G401 (cell line): Measurements from ENCODE around the gene SLC35C1. TPM values are rescaled to one million over a fixed set of nuclear protein-coding genes. Genes with fewer than 3 reads are reported as not detected.
A peak's percentile ranks its signal among the peaks of the same experiment; 100 is the strongest.
"Not testable (repeated sequence)": the region's sequence is repeated elsewhere in the genome, so short reads cannot be mapped to it uniquely, and the experiment has no call there.

ENCODE experiments used
- DNase-seq: peaks from one replicate; pipeline ENCODE4 v3.0.0-alpha.2; 2015; ENCODE audit warnings: low spot score
- in situ Hi-C: cut with HindIII; loops from 2 replicates; pipeline ENCODE4 v1.10.0; 2016; ENCODE audit warnings: low sequenced_read_pairs, mixed read lengths
- total RNA-seq: library from RNA; depleted of rRNA; stranded (reverse); fragments of >200 nt; shearing (Covaris generic); gene quantifications from 2 replicates; pipeline ENCODE4 v1.2.3, GENCODE V29; 2014

The SLC35C1 gene
- total RNA-seq, 1 experiment from 2014 or later = 3.3 TPM

DNA sequence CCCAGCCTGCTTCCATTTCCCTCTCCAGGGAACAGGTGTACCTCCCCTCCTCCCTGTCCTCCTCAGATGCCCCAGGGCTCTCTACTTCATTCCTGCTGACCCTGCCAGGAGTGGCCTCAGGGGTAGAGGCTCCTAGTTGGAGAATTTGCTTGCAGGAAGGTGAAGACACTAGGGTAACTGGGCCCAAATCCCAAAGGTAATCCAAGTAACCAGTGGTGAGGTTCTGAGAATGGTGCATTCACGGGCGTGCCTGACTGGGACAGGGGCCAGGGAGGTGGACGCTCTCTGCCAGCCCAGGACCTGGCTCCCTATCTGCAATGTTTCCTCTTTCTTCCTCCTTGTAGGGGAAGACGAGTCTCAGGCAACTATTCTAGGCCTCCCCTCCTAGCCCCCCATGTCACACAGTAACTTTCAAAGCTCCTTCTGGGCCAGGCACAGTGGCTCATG lies 2.9 kb downstream of the SLC35C1 start:
- in situ Hi-C loops = no loop called here
- DNase-seq = peak; percentile 6

DNA sequence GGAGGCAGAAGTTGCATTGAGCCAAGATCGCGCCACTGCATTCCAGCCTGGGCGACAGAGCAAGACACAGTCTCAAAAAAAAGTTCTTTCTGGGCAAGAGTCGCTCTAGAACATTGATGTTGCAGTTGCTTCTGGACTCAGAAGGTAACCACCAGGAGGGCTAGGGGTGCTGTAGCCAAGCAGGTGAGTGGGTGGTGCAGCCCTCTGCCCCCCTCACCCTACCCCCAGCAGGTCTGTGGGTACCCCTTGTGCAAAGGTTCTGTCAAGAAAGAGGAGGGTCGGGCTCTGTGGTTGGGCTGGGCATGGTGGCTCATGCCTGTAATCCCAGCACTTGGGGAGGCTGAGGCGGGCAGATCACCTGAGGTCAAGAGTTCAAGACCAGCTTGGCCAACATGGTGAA lies 3.5 kb downstream of the SLC35C1 start:
- in situ Hi-C loops, DNase-seq: not testable (repeated sequence)

GRCh38 chr11:45809456-45810395 lies 4.8 kb downstream of the SLC35C1 start:
- in situ Hi-C loops = no loop called here
- DNase-seq = no peak

DNA sequence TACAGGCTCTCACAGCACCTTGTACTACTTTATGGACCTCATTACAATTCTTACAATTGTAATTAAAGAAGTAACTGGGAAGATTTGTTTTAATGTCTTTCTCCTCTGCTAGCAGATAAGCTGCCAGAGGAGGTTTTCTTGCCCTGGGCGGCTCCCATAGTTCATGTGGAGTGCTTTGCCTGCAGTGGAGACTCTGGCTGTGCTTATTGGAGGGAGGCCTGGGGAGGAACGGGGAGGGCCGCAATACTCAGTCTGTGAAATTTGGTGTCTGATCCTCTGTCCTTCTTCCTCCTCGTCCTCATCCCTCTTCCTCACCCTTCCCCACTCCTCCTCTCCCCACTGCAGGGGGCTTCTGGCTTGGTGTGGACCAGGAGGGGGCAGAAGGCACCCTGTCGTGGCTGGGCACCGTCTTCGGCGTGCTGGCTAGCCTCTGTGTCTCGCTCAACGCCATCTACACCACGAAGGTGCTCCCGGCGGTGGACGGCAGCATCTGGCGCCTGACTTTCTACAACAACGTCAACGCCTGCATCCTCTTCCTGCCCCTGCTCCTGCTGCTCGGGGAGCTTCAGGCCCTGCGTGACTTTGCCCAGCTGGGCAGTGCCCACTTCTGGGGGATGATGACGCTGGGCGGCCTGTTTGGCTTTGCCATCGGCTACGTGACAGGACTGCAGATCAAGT lies 5.6 kb downstream of the SLC35C1 start:
- in situ Hi-C loops = no loop called here
- DNase-seq = no peak

DNA sequence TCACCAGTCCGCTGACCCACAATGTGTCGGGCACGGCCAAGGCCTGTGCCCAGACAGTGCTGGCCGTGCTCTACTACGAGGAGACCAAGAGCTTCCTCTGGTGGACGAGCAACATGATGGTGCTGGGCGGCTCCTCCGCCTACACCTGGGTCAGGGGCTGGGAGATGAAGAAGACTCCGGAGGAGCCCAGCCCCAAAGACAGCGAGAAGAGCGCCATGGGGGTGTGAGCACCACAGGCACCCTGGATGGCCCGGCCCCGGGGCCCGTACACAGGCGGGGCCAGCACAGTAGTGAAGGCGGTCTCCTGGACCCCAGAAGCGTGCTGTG lies 6.1 kb downstream of the SLC35C1 start:
- no peak for DNase-seq
- in situ Hi-C loops = no loop called here

- in situ Hi-C loops = no loop called here
- DNase-seq = no peak
Measured at GRCh38 chr11:45811571-45812290, 6.8 kb downstream of the SLC35C1 start.

GRCh38 chr11:45812581-45813548 lies 7.9 kb downstream of the SLC35C1 start:
- DNase-seq = no peak
- in situ Hi-C loops = no loop called here

DNA sequence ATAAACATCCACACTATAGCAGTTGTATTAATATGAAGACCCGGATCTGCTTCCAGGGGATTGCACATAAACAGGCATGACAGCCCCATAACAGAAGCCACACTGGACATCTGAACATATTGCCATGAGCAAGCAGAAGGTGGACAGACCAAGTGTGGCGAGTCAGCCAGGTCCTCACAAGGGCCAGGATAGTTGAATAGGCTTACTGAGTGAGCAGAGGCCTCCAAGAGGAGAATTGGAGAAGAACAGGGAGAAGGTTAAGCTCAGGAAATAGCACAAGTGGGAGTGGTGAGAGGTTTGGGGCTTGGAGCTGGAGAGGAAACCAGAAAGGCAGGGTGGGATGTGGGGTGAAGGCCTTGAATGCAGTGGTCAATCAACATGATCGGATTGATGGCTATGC lies 10.8 kb downstream of the SLC35C1 start:
- in situ Hi-C loops = no loop called here
- DNase-seq = peak; percentile 29

DNA sequence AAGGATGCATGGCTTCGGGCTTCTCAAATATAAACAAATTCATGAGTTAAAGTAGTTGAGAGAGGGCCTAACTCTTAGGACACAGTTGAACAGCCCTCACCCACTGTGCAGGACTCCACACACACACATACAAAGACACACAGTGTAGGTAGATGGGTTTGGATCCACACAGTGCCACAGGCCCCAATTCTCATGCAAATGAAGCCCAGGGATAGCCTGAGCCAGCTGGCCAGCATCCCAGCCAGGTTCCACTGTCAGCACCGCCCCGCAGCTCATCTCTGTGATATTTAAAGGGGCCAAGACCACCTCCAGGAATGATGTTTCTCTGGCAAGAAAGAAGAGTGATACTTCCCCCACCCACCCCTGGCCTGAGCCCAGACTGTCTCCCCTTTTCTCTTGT lies 11.7 kb downstream of the SLC35C1 start:
- in situ Hi-C loops = no loop called here
- peak; percentile 37 for DNase-seq

GRCh38 chr11:45817191-45817590 lies 12.2 kb downstream of the SLC35C1 start:
- in situ Hi-C loops = no loop called here
- no peak for DNase-seq

GRCh38 chr11:45818961-45819605 lies 14.1 kb downstream of the SLC35C1 start:
- in situ Hi-C loops = no loop called here
- no peak for DNase-seq

DNA sequence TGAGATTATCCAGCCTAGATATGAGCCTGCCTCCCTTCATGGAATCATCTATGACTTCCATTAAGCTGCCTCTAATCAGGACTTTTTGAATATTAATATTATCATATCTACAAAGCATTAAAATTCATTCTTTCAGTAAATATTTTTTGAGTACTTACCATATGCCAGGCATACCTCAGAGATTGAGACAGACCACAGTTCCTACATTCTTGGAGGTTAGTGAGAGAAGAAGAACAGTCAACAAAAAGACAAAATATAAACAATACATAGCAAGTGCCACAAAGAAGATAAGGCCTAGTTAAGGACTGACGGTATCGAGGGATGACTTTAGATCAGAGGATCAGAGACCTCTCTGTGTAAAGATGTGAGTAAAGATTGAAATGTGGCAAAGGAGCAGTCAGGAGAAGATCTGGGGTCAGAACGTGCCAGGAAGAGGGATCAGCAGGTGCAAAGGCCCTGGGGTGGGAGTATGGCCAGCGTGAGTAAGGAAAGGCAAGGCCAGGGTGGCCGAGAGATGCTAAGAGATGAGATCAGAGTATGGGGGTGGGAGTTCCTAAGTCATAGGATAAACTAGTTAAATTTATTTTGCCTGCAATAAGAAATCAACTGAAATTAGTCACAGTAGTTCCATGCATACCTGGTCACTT lies 15.4 kb downstream of the SLC35C1 start:
- in situ Hi-C loops = no loop called here
- no peak for DNase-seq

DNA sequence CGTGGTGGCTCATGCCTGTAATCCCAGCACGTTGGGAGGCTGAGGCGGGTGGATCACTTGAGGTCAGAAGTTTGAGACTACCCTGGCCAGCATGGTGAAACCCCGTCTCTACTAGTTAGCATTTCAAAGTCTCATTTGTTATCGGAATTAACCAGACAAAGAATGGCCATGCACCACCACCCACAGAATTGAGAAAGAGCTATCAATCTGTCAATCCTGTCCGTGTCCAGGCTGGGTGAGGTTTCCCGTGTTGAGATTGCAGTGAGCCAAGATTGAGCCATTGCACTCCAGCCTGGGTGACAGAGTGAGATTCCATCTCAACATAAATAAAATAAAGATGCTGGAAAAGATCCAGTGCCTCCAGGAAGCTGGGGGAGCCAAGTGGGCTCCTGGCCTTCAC lies 21.5 kb downstream of the SLC35C1 start:
- in situ Hi-C loops, DNase-seq: not testable (repeated sequence)

DNA sequence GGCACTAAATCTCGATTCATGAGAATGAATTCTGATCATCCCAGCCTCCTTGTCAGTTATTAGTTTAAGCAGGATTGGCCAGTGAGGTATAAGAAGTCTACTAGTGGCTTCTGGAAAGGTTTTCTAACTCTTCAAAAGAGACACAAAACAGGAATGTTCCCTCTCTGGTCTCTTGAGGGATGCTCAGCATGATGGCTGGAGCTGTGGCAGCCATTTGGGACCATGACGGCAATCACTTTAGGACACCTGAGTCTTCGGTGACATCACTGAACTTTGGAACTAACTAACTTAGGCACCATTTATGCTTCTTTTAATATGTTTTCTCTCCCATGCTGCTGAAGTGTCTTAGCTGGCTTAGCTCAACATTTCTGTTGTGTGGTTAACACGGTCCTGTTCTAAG lies 22.2 kb downstream of the SLC35C1 start:
- in situ Hi-C loops = no loop called here
- no peak for DNase-seq

GRCh38 chr11:45828996-45829395 lies 24.0 kb downstream of the SLC35C1 start:
- DNase-seq = no peak
- in situ Hi-C loops = no loop called here

GRCh38 chr11:45830596-45830995 lies 25.6 kb downstream of the SLC35C1 start:
- DNase-seq = no peak
- in situ Hi-C loops = no loop called here

GRCh38 chr11:45832811-45833441 lies 28.0 kb downstream of the SLC35C1 start:
- no peak for DNase-seq
- in situ Hi-C loops = no loop called here
